HEK293 (cell line): ENCODE data around the gene SSPN.
A peak's percentile ranks its signal among the peaks of the same experiment; 100 is the strongest.

Experiments used
- CTCF ChIA-PET: fragments of 350-600 bp; formaldehyde crosslinking; extraction: SDS; loops from one replicate; lab custom pipeline; 2021; ENCODE audit warnings: antibody characterized with exemption; lab: Yijun Ruan, JAX
- POLR2A ChIA-PET: fragments of 300-600 bp; formaldehyde crosslinking; extraction: SDS; loops from one replicate; lab custom pipeline; 2020; ENCODE audit warnings: antibody characterized with exemption, inconsistent platforms; lab: Yijun Ruan, JAX
- H3K27ac ChIP-seq: fragments of 200-500 bp; sonication (Bioruptor generic); 2 replicates; pipeline ENCODE4 v1.5.1; 2014; ENCODE audit warnings: low read depth, low read length, control low read depth, inconsistent platforms; ENCODE audit errors: extremely low read depth
- H3K36me3 ChIP-seq, 2 experiments: fragments of 200-500 bp in 1 of 2; sonication (Bioruptor generic) in 1 of 2; 1 replicate in 1 of 2; 2 replicates in 1 of 2; pipeline ENCODE4 v1.5.1; 2014 to 2017; ENCODE audit warnings: inconsistent platforms in 2 of 2, low read length in 2 of 2; ENCODE audit not compliant: control insufficient read depth in 2 of 2, insufficient read depth in 1 of 2
- H3K4me1 ChIP-seq: fragments of 200-500 bp; sonication (Bioruptor generic); 2 replicates; pipeline ENCODE4 v1.5.1; 2014; ENCODE audit warnings: mild to moderate bottlenecking, low read length, inconsistent platforms; ENCODE audit not compliant: control insufficient read depth, insufficient read depth
- H3K4me3 ChIP-seq: 2 replicates; pipeline ENCODE4 v1.5.1; 2011; ENCODE audit warnings: low read depth, mild to moderate bottlenecking, control low read depth, low read length, moderate library complexity
- H3K9me3 ChIP-seq: fragments of 200-500 bp; sonication (Bioruptor generic); 2 replicates; pipeline ENCODE4 v1.5.1; 2014; ENCODE audit warnings: low read depth, low read length, inconsistent platforms; ENCODE audit not compliant: control insufficient read depth, insufficient read depth
- GLI4 ChIP-seq: fragments of 450-650 bp; formaldehyde crosslinking; IDR thresholded peaks from 2 replicates; pipeline ENCODE4 v1.5.1; 2016; ENCODE audit warnings: missing biosample characterization, missing genetic modification characterization
- PRDM4 ChIP-seq: fragments of 450-650 bp; formaldehyde crosslinking; IDR thresholded peaks from 2 replicates; pipeline ENCODE4 v1.5.1; 2017; ENCODE audit warnings: missing biosample characterization, missing genetic modification characterization
- ZBTB10 ChIP-seq: fragments of 450-650 bp; formaldehyde crosslinking; IDR thresholded peaks from 2 replicates; pipeline ENCODE4 v1.5.1; 2016; ENCODE audit warnings: missing biosample characterization, missing genetic modification characterization
- ZBTB20 ChIP-seq: fragments of 450-650 bp; formaldehyde crosslinking; IDR thresholded peaks from 2 replicates; pipeline ENCODE4 v1.5.1; 2016; ENCODE audit warnings: missing biosample characterization, missing genetic modification characterization
- ZBTB26 ChIP-seq: fragments of 450-650 bp; formaldehyde crosslinking; optimal IDR thresholded peaks from 2 replicates; pipeline ENCODE3; 2016; ENCODE audit warnings: missing biosample characterization, mild to moderate bottlenecking, missing genetic modification characterization
- ZBTB44 ChIP-seq: fragments of 450-650 bp; IDR thresholded peaks from 2 replicates; pipeline ENCODE4 v1.5.1; 2018; ENCODE audit warnings: missing biosample characterization, mild to moderate bottlenecking, missing genetic modification characterization
- ZNF114 ChIP-seq: fragments of 450-650 bp; formaldehyde crosslinking; IDR thresholded peaks from 2 replicates; pipeline ENCODE4 v1.5.0; 2017; ENCODE audit warnings: missing biosample characterization, missing genetic modification characterization
- ZNF133 ChIP-seq: fragments of 450-650 bp; formaldehyde crosslinking; IDR thresholded peaks from 2 replicates; pipeline ENCODE4 v1.5.1; 2016; ENCODE audit warnings: missing biosample characterization, missing genetic modification characterization
- ZNF155 ChIP-seq: fragments of 450-650 bp; formaldehyde crosslinking; IDR thresholded peaks from 2 replicates; pipeline ENCODE4 v1.5.1; 2016; ENCODE audit warnings: missing biosample characterization, missing genetic modification characterization
- ZNF16 ChIP-seq: fragments of 450-650 bp; formaldehyde crosslinking; IDR thresholded peaks from 2 replicates; pipeline ENCODE4 v1.5.1; 2016; ENCODE audit warnings: low read depth, missing biosample characterization, missing genetic modification characterization
- ZNF214 ChIP-seq: fragments of 450-650 bp; formaldehyde crosslinking; IDR thresholded peaks from 2 replicates; pipeline ENCODE4 v1.5.1; 2017; ENCODE audit warnings: missing biosample characterization, mild to moderate bottlenecking, missing genetic modification characterization, borderline replicate concordance
- ZNF394 ChIP-seq: fragments of 450-650 bp; formaldehyde crosslinking; IDR thresholded peaks from 2 replicates; pipeline ENCODE4 v1.5.1; 2016; ENCODE audit warnings: missing biosample characterization, missing genetic modification characterization, mild to moderate bottlenecking, moderate library complexity, borderline replicate concordance
- ZNF510 ChIP-seq: fragments of 450-650 bp; formaldehyde crosslinking; IDR thresholded peaks from 2 replicates; pipeline ENCODE4 v1.5.1; 2018; ENCODE audit warnings: mild to moderate bottlenecking, missing genetic modification characterization, missing biosample characterization; ENCODE audit not compliant: insufficient replicate concordance
- ZNF514 ChIP-seq: fragments of 450-650 bp; formaldehyde crosslinking; IDR thresholded peaks from 2 replicates; pipeline ENCODE4 v1.5.1; 2016; ENCODE audit warnings: missing biosample characterization, missing genetic modification characterization
- ZNF621 ChIP-seq: fragments of 450-650 bp; formaldehyde crosslinking; IDR thresholded peaks from 2 replicates; pipeline ENCODE4 v1.5.1; 2017; ENCODE audit warnings: missing biosample characterization, missing genetic modification characterization
- ZNF654 ChIP-seq: fragments of 450-650 bp; formaldehyde crosslinking; IDR thresholded peaks from 2 replicates; pipeline ENCODE4 v1.5.1; 2016; ENCODE audit warnings: low read depth, missing biosample characterization, missing genetic modification characterization
- ZNF658 ChIP-seq: fragments of 450-650 bp; formaldehyde crosslinking; IDR thresholded peaks from 2 replicates; pipeline ENCODE4; 2016; ENCODE audit warnings: missing biosample characterization, missing genetic modification characterization
- ZNF660 ChIP-seq: fragments of 450-650 bp; IDR thresholded peaks from 2 replicates; pipeline ENCODE4 v1.5.1; 2018; ENCODE audit warnings: missing biosample characterization, mild to moderate bottlenecking, missing genetic modification characterization
- ZNF677 ChIP-seq: fragments of 450-650 bp; IDR thresholded peaks from 2 replicates; pipeline ENCODE4 v1.5.0; 2018; ENCODE audit warnings: missing biosample characterization, mild to moderate bottlenecking, missing genetic modification characterization, moderate library complexity
- ZNF776 ChIP-seq: fragments of 450-650 bp; formaldehyde crosslinking; IDR thresholded peaks from 2 replicates; pipeline ENCODE4 v1.5.0; 2017; ENCODE audit warnings: missing biosample characterization, missing genetic modification characterization, borderline replicate concordance
- ZNF830 ChIP-seq: fragments of 450-650 bp; IDR thresholded peaks from 2 replicates; pipeline ENCODE4 v1.5.0; 2018; ENCODE audit warnings: missing biosample characterization, missing genetic modification characterization, low read depth, mild to moderate bottlenecking, moderate library complexity
- ZSCAN16 ChIP-seq: fragments of 450-650 bp; formaldehyde crosslinking; IDR thresholded peaks from 2 replicates; pipeline ENCODE4 v1.5.1; 2016; ENCODE audit warnings: missing biosample characterization, missing genetic modification characterization
- ZSCAN18 ChIP-seq: fragments of 450-650 bp; formaldehyde crosslinking; IDR thresholded peaks from 2 replicates; pipeline ENCODE4 v1.5.1; 2016; ENCODE audit warnings: missing biosample characterization, missing genetic modification characterization

The SSPN gene

GRCh38 chr12:26195250-26195640, at the start of gene SSPN:
Gene SSPN, plus strand, starts transcription at chr12:26195573. Its CDS starts 100 bp downstream, at chr12:26195673.
- no peaks in the 10 kb centered on the region for H3K9me3 ChIP-seq
- peak; percentile 43 for TF ChIP-seq ZBTB26
- TF ChIP-seq ZNF660 (tag by site-specific recombination), result peak; percentile 56; the same call in 1 of the 2 replicates
- no peak for TF ChIP-seq ZNF394 (tag by site-specific recombination)
- no peaks in the 10 kb centered on the region for H3K4me1 ChIP-seq
- peak within 1 kb of the TSS; percentile 22 for H3K4me3 ChIP-seq
- ChIA-PET CTCF (no interaction called here), POLR2A (no interaction called here)
- H3K27ac ChIP-seq, result peak within 1 kb of the TSS; percentile 58; the same call in 1 of the 2 replicates
- no peaks in the 10 kb centered on the region for H3K36me3 ChIP-seq

GRCh38 chr12:26148291-26148690, 47.1 kb upstream of the SSPN start:
- CTCF ChIA-PET, result interaction anchor here (1.0 kb wide), 1 partner anchor 555 kb away, joined by 3 read pairs; no protein-coding TSS in a partner anchor
- Histone ChIP-seq H3K4me1 (peaks cover under 1% of the 10 kb centered on the region; the same call in 1 of the 2 replicates), H3K36me3 (no peaks in the 10 kb centered on the region), H3K9me3 (no peaks in the 10 kb centered on the region), H3K27ac (no peak overlapping the region), H3K4me3 (no peak overlapping the region)
- TF ChIP-seq ZNF514 (tag by site-specific recombination), result no peak
- TF ChIP-seq ZNF155 (tag by site-specific recombination), result no peak
- no peak for TF ChIP-seq ZNF658
- TF ChIP-seq ZNF133 (tag by site-specific recombination), result no peak
- no peak for TF ChIP-seq ZNF776 (tag by site-specific recombination)
- TF ChIP-seq ZBTB44 (tag by site-specific recombination), result no peak
- TF ChIP-seq GLI4, result no peak
- TF ChIP-seq ZSCAN18 (tag by site-specific recombination), result no peak
- no peak for TF ChIP-seq ZNF214 (tag by site-specific recombination)
- no peak for TF ChIP-seq ZNF510 (tag by site-specific recombination)
- no peak for TF ChIP-seq ZNF114 (tag by site-specific recombination)
- no peak for TF ChIP-seq PRDM4 (tag by site-specific recombination)
- TF ChIP-seq ZSCAN16 (tag by site-specific recombination), result no peak
- TF ChIP-seq ZBTB10, result no peak
- no peak for TF ChIP-seq ZNF16 (tag by site-specific recombination)
- TF ChIP-seq ZBTB20 (tag by site-specific recombination), result no peak
- no peak for TF ChIP-seq ZNF654 (tag by site-specific recombination)
- no peak for TF ChIP-seq ZNF830 (tag by site-specific recombination)
- no peak for TF ChIP-seq ZNF677 (tag by site-specific recombination)
- no peak for TF ChIP-seq ZNF621 (tag by site-specific recombination)
- POLR2A ChIA-PET, result no interaction called here
